ENCODE results near the gene TAF11L13. TPM values are rescaled to one million over a fixed set of nuclear protein-coding genes. Genes with fewer than 3 reads are reported as not detected.

TAF11L13 gene
- total RNA-seq, 1 donor from 2014 or later, result not detected

DNA sequence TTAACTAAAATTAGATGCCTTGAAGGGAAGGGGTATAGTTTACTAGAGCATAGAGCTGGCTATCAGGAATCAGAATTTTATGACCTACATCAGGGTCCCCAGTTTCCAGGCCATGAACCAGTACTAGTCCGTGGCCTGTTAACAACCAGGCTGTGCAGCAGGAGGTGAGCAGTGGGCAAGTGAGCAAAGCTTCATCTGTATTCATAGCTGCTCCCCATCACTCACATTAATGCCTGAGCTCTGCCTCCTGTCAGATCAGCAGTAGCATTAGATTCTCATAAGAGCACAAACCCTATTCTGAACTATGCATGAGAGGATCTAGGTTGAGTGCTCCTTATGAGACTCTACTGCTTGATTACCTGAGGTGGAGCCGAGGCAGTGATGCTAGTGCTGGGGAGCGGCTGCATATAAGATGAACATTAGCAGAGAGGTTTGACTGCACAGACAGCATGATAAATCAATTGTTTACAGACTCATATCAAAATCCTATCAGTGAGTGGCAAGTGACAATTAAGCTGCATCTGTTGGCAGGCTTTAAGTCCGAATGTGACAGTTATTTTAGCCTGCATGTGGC lies 47.0 kb downstream of the TAF11L13 start:
- no peak for DNase-seq (ENCODE audit: extremely low read depth, low read depth, low spot score)

DNA sequence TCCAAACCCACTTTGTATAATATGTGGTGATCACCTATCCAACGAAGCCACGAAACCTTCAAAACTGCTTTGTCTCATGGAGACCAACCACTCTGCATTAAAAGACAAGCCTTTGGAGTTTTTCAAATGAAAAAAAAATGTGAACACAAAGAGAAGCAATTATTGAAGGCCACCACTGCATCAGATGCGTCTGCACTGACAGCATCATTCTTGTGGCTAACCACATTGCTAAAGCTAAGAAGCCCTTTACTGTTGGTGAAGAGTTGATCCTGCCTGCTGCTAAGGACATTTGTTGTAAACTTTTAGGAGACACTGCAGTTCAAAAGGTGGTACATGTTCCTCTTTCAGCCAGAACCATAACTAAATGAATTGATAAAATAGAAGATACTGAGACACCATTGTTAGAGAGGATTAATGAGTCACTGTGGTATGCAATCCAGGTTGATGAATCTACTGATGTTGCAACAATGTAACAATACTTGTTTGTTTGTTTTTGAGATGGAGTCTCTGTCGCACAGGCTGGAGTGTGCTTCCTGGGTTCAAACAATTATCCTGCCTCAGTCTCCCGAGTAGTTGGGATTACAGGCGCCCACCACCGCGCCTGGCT lies 47.8 kb downstream of the TAF11L13 start:
- no peak for DNase-seq (ENCODE audit: extremely low read depth, low read depth, low spot score)

DNA sequence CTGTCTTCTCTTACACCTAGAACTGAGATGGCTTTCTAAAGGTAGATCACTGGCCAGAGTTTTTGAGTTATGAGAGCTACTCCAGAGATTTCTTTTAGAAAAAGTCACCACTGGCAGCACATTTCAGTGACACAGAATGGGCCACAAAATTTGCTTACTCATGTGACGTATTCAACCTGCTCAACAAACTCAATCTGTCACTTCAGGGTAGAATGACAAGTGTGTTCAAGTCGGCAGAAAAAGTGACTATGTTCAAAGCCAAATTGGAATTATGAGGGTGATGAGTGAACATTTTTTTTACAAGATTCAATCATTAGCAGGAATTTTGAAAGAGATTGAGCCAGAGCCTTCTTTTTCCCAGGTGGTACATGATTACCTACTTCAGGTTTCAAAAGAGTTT lies 48.8 kb downstream of the TAF11L13 start:
- no peak for DNase-seq (ENCODE audit: extremely low read depth, low read depth, low spot score)

Other genes starting within 250 kb of the TAF11L13 start
- not detected in 2 replicates for gene TAF11L2, start 133.9 kb upstream of the TAF11L13 start, total RNA-seq
- not detected in 2 replicates for gene TAF11L3, start 113.7 kb upstream of the TAF11L13 start, total RNA-seq
- not detected in 2 replicates for gene TAF11L4, start 110.3 kb upstream of the TAF11L13 start, total RNA-seq
- not detected in 2 replicates for gene TAF11L5, start 106.9 kb upstream of the TAF11L13 start, total RNA-seq
- not detected in 2 replicates for gene TAF11L6, start 103.4 kb upstream of the TAF11L13 start, total RNA-seq
- gene TAF11L7, start 46.3 kb upstream of the TAF11L13 start, total RNA-seq, result not detected in 2 replicates
- gene TAF11L8, start 41.1 kb upstream of the TAF11L13 start, total RNA-seq, result not detected in 2 replicates
- not detected in 2 replicates for gene TAF11L9, start 37.7 kb upstream of the TAF11L13 start, total RNA-seq
- not detected in 2 replicates for gene TAF11L10, start 34.3 kb upstream of the TAF11L13 start, total RNA-seq
- not detected in 2 replicates for gene TAF11L11, start 27.9 kb upstream of the TAF11L13 start, total RNA-seq
- not detected in 2 replicates for gene TAF11L12, start 21.7 kb upstream of the TAF11L13 start, total RNA-seq
- gene TAF11L14, start 2.4 kb downstream of the TAF11L13 start, total RNA-seq, result not detected in 2 replicates

Measured in glomerular endothelial cell (primary cell).